Right renal cortex interstitium (tissue), 3 donors: Measurements from ENCODE around the gene ANKRD18A. TPM values are rescaled to one million over a fixed set of nuclear protein-coding genes. Genes with fewer than 3 reads are reported as not detected.
A peak's percentile ranks its signal among the peaks of the same experiment; 100 is the strongest.

ENCODE experiments used
- DNase-seq, 3 donors: peaks; one replicate each; pipeline ENCODE4 v3.0.0-alpha.2; 2013; ENCODE audit warnings: low read depth in 3 of 3, low spot score in 2 of 3
- polyA plus RNA-seq, 3 donors: library from polyadenylated mRNA; unstranded; fragments of 120-200 nt; gene quantifications; one replicate each; pipeline ENCODE4 v1.2.1, GENCODE V29; 2013; ENCODE audit not compliant: insufficient read length in 3 of 3

ANKRD18A gene
- polyA plus RNA-seq = 1 to 10 TPM; 3.2 to 3.5 (median 3.4) TPM

DNA sequence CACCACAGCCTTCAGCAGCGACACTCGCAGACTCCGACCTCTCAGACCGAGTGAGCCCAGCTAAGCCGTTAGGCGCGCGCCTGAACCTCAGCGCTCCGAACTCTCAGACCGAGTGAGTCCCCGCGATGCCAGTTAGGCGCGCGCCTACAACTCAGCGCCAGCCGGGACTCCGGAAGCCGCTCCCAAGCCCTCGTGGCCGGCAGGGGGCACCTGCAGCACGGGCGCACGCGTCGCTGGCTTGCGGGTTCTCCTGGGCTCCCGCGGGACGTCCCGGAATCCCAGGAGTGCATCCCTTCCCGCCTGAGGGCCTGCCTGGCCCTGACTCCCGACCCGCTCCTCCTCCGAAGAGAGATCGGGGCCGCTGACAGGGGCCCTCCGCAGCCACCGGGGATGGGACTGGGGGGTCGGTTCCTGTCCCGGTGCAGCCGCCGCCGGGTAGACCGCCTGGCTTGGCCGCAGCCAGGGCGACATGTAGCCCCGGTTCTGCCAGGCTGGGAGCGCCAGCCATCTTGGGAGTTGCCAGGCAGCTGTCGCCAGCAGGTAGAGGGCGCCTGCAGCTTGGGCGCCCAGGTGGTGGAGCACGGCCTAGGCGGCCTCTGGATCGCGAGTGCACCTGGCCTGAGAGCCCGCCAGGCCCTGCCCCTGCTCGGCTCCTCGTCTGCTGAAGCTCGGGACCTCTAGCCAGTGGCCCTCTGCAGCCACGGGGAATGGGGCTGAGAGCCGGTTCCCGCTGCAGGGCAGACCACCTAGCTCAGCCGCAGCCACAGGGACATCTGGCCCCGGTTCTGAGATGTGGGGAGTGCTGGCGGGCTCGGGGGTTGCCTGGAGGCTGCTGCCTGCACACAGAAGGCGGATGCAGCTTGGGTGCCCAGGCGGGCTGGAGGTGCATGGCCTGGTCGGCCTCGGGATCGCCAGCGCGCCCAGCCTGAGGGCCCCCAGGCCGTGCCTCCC lies at the start of gene ANKRD18A:
ANKRD18A (minus strand) TSS at position 114 of the 951 bp plus-strand sequence. CDS start 311 bp downstream, outside the sequence.
- peak; percentile 38 to 78 (median 65) for DNase-seq

DNA sequence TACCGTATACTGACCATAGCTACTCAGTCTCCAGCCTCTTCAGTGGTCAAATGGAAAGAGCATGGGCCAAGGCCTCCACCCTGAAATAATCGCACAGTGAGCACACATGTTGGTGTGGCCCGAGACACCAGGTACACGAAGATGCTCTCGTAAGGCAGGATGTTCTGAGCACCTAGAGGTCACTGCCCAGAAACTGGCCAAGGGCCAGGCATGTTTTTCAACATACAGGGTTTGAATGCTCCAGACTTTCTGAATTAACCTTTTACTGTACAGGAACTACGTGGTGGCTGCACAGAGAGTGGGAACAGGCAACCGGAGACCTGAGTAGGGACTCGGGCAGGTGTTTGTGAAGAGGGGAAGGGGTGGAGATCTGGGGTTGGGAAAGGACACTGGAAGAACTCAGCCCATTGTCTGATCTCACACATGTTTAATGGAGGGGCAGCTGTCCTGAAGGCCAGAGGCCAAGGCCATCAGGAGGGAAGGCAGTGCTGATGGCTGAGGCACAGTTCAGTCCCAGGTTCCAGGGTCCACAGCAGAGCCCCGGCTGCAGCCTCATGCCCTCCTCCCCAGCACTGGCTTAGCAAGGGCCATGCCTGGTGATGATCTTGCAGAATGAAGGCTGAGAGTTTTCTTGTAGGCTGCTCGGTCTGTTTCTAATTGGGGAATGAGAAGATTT lies 48.5 kb upstream of the ANKRD18A start:
- no peak for DNase-seq

DNA sequence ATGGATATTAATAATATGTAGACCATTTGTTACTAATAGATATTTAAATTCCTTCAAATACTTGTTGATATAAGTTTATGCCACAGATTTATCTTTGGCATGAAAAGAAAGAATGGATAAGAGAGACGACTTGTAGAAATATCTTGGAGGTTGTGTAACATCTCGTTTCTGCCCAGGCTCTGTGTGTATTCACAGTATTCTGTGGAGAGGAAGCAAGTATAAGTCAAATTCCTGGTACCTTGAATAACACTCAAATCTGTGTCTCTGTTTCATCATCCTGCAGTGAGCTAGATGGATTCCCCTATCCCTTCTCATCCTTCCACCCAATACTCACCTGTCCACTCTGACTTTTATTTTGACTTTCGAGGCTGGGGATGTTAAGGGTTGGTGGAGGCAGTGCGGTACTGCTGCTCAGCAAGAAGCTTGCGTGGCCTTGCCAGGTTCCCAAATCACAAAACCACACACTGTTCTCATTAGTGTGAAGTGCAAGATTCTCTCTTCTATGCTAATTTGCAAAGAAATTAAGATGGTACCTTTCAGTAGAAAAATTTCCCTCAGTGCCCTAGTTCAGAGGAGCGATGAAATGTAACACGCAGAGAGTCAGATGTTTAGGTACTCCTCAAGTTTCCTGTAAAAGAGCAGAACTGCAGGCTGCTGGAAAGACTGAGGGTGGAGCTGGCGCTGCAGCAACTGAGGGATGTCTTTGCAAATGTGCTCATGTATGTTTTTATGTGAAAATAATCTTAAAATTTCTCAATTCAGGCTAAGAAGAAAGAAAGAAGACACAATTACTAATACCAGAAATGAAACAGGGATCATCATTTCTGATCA lies 42.6 kb upstream of the ANKRD18A start:
- DNase-seq = no peak

- DNase-seq = no peak
Measured at GRCh38 chr9:38659538-38659937, 39.1 kb upstream of the ANKRD18A start.

GRCh38 chr9:38656896-38657295 lies 36.5 kb upstream of the ANKRD18A start:
- no peak for DNase-seq

- no peak for DNase-seq
Measured at GRCh38 chr9:38652486-38652885, 32.1 kb upstream of the ANKRD18A start.

DNA sequence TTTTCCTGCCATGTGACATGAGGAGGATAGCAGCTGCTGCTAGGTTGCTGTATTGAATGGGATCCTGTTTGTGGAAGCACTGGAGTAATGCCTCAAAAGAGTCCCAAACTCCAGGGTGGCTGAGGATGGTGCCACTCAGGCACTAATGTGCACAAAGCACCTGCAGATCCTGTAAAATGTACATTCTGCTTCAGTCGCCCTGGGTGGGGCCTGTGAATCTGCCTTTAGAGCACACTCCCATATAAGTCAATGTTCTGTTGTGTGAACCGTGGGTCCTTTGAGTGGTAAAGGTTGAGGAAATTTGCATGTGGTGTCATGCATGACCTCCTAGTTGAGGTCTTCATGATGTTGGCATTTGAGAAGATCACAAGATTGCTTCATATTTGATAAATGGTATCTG lies 31.6 kb upstream of the ANKRD18A start:
- no peak for DNase-seq

GRCh38 chr9:38651400-38652042 lies 31.1 kb upstream of the ANKRD18A start:
- no peak for DNase-seq

GRCh38 chr9:38650564-38650963 lies 30.2 kb upstream of the ANKRD18A start:
- no peak for DNase-seq

DNA sequence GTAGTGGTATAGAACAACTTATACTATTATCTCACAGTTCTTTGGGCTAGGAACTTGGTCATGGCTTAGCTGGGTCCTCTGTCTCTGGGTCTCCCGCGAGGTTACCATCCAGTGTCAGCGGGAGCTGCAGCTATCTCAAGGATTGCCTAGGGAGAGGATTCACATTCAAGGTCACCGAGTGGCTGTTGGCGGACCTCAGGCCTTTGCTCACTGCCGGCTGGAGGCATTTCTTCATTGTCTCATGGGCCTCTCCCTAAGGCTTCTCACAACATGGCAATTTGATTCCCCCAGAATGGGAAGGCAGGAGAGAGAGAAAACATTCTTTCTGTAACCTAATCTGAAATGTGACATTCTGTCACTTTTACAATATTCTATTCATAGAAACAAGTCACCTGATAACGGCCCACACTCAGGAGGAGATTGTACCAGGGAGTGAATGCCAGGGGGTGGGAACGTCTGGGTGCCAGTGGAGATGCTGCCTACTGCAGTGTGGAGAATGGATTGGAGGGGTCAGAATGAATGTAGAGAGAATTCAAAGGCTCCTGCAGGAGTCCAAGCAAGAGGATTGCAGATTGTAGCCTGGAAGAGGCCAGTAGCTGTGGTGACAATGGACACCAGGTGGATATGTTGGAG lies 29.5 kb upstream of the ANKRD18A start:
- no peak for DNase-seq

DNA sequence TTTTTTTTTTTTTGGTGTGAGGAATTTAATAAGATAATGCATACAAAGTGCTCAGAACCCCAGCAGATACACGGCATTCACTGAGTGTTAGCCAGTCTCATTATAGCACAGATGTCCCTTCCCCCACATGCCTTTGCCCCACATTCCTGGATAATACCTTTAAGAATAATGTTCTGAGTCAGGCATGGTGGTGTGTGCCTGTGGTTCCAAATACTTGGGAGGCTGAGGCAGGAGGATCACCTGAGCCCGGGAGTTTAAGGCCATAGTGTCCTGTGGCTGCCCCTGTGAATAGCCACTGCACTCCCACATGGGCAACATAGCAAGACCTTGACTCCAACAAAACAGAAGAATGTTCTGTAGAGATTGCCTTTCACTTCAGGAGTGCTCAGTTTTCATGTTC lies 24.2 kb upstream of the ANKRD18A start:
- DNase-seq = no peak

DNA sequence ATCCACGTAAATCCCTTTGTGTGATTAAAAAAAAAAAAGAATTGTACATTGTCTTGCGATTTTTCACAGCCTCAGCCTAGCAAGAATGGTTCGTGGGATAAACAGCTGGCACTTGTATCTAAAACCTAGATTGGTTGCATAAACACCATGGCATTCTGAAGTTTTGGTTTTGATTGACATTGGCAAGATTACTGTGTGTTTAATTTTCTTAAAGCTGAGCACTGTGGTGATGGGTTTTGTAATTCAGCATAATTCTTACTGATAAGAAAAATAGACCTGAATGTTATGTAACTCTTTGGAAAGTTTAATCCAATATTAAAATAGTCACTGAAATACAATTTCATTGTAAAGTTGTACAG lies 23.4 kb upstream of the ANKRD18A start:
- DNase-seq = no peak

DNA sequence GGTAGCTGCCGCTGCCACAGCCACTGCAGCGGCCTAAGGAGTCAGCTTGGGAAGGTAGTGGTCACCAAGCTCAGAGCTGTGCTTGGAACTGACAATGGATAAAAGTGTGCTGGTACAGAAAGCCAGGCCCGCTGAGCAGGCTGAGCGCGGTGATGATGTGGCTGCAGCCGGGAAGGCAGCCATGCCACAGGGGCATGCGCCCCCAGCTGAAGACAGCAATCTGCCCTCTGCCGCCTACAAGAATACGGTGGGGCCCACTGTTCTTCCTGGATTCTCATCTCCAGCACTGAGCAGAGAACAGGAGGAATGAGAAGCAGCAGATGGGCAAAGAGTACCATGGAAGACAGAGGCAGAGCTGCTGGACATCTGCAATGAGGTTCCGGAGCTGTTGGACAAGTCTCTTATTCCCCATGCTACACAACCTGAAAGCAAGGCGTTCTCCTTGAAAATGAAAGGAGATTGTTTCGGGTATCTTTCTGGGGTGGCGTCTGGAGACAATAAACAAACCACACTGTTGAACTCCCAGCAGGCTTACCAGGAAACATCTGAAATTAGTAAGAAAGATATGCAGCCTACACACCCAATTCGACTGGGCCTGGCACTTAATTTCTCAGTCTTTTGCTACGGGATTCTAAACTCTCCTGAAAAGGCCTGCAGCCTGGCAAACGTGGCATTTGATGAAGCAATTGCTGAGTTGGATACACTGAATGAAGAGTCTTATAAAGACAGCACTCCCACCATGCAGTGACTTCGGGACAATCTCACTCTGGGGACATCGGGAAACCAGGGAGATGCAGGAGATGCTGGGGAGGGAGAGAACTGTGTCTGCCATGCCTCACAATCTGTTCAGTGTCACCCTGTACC lies 22.8 kb upstream of the ANKRD18A start:
- no peak for DNase-seq

- DNase-seq = no peak
Measured at GRCh38 chr9:38641985-38642864, 21.8 kb upstream of the ANKRD18A start.

GRCh38 chr9:38641142-38641541 lies 20.7 kb upstream of the ANKRD18A start:
- no peak for DNase-seq

- DNase-seq = no peak
Measured at GRCh38 chr9:38639577-38639940, 19.2 kb upstream of the ANKRD18A start.

DNA sequence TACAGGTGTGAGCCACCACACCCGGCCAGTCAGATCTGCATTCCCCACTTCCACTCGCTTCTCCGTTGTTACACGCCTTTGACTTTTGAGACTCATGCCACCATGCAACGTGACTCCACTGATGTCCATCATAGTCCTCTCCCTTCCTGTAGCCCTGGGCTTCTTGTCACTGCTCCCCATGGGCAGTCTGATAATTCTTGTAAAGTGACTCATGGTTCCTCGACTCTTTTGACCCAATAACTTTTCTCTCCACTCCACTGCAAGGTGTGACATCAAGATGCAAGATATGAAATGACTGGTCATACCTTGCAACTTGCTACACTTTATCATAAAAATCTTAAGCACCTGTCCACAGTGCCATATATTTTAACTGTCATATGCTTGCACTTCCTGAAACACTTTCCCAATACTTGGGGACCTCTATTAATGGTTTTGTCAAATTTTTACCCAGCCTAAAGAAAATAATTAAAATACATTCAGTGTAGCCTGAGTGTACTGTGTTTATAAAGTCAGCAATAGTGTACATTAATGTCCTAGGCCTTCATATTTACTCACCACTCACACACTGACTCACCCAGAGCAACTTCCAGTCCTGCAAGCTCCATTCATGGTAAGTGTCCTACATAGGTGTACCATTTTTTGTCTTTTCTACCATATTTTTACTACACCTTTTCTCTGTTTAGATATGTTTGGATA lies 18.6 kb upstream of the ANKRD18A start:
- no peak for DNase-seq

GRCh38 chr9:38634315-38634714 lies 13.9 kb upstream of the ANKRD18A start:
- DNase-seq = no peak
